Epithelial cell of esophagus (primary cell): Measurements from ENCODE around the gene NHEJ1.

Experiments used
- DNase-seq: peaks from one replicate; pipeline ENCODE4 v3.0.0; 2010; ENCODE audit warnings: low read depth
- H3K4me3 ChIP-seq: 2 replicates; pipeline ENCODE4 v1.5.1; 2011; ENCODE audit warnings: mild to moderate bottlenecking, low read length, control low read depth
- CTCF ChIP-seq: IDR thresholded peaks from 2 replicates; pipeline ENCODE4 v1.5.1; 2011; ENCODE audit warnings: low read depth, mild to moderate bottlenecking, low read length, control low read depth, inconsistent platforms; ENCODE audit not compliant: insufficient read depth; ENCODE audit errors: missing control alignments

Gene NHEJ1

GRCh38 chr2:219071131-219071816 lies 89.3 kb downstream of the NHEJ1 start:
- no peak for TF ChIP-seq CTCF
- DNase-seq: peak; percentile 77
- no peak overlapping the region for H3K4me3 ChIP-seq

- H3K4me3 ChIP-seq: no peak overlapping the region
- no peak for DNase-seq
- TF ChIP-seq CTCF: no peak
Observed at GRCh38 chr2:219065484-219065883, 95.1 kb downstream of the NHEJ1 start.

- H3K4me3 ChIP-seq: no peak overlapping the region
- TF ChIP-seq CTCF: no peak
- DNase-seq: no peak
Observed at GRCh38 chr2:219062081-219062480, 98.5 kb downstream of the NHEJ1 start.

GRCh38 chr2:219060821-219061791 lies 99.5 kb downstream of the NHEJ1 start, which contains the start of gene IHH:
Gene IHH, minus strand, starts transcription at chr2:219060921. Its CDS starts 454 bp downstream, at chr2:219060467.
- no peak for TF ChIP-seq CTCF
- H3K4me3 ChIP-seq: no peak within 1 kb of the TSS
- DNase-seq: peak; percentile 26

GRCh38 chr2:219059725-219060682 lies 100.6 kb downstream of the NHEJ1 start:
- TF ChIP-seq CTCF: no peak
- DNase-seq: no peak
- no peak overlapping the region for H3K4me3 ChIP-seq

- DNase-seq: no peak
- no peak for TF ChIP-seq CTCF
- H3K4me3 ChIP-seq: no peak overlapping the region
Observed at GRCh38 chr2:219059375-219059724, 101.3 kb downstream of the NHEJ1 start.
